Esophagus muscularis mucosa (tissue), 4 donors: ENCODE results near the gene RYR2. TPM values are rescaled to one million over a fixed set of nuclear protein-coding genes. Genes with fewer than 3 reads are reported as not detected.

Experiments used
- DNase-seq: peaks from one replicate; pipeline ENCODE4 v3.0.0-alpha.2; 2017; ENCODE audit errors: extremely low spot score
- H3K27ac ChIP-seq, 4 donors: fragments of 200-600 bp; sonication (generic); replicated peaks in 1 of 4; 1 replicate in 3 of 4; 2 replicates in 1 of 4; pipeline ENCODE4 v1.5.1; 2016 to 2019; ENCODE audit warnings: mild to moderate bottlenecking in 1 of 4
- H3K27me3 ChIP-seq, 4 donors: fragments of 200-600 bp; sonication (generic); one replicate each; pipeline versions ENCODE4 v1.5.1 to v1.6.0; 2016 to 2019
- H3K36me3 ChIP-seq, 4 donors: fragments of 200-600 bp; sonication (generic); one replicate each; pipeline ENCODE4 v1.5.1; 2016 to 2019
- H3K4me1 ChIP-seq, 4 donors: fragments of 200-600 bp; sonication (generic); one replicate each; pipeline ENCODE4 v1.5.1; 2016 to 2019
- H3K4me3 ChIP-seq, 4 donors: fragments of 200-600 bp; sonication (generic); 1 replicate in 2 of 4; 2 replicates in 2 of 4; pipeline ENCODE4 v1.5.1; 2016 to 2019; ENCODE audit warnings: mild to moderate bottlenecking in 4 of 4, moderate library complexity in 1 of 4
- H3K9me3 ChIP-seq, 4 donors: fragments of 200-600 bp; sonication (generic); 1 replicate in 3 of 4; 2 replicates in 1 of 4; pipeline ENCODE4 v1.5.1; 2016 to 2019
- CTCF ChIP-seq, 3 experiments: fragments of 200-600 bp in 2 of 3; fragments of 450-650 bp in 1 of 3; sonication (generic) in 2 of 3; IDR thresholded peaks; one replicate each; pipeline ENCODE4 v1.5.1; 2017 to 2019; ENCODE audit warnings: antibody characterized with exemption in 3 of 3, mild to moderate bottlenecking in 2 of 3, moderate library complexity in 1 of 3
- EP300 ChIP-seq: sonication (generic); formaldehyde crosslinking; IDR thresholded peaks from one replicate; pipeline ENCODE4 v1.6.1; 2017; ENCODE audit warnings: antibody characterized with exemption
- POLR2A ChIP-seq: fragments of 450-650 bp; IDR thresholded peaks from one replicate; pipeline ENCODE4 v1.6.1; 2017; ENCODE audit warnings: antibody characterized with exemption, moderate library complexity, mild to moderate bottlenecking, low read depth
- POLR2AphosphoS5 ChIP-seq, 2 donors: sonication (generic); formaldehyde crosslinking; IDR thresholded peaks; one replicate each; pipeline ENCODE4 v1.6.1; 2017; ENCODE audit warnings: antibody characterized with exemption in 2 of 2
- WGBS: methylation state at CpG from one replicate; pipeline ENCODE4 v1.1.5; 2018; 5-methylcytosine and 5-hydroxymethylcytosine counted together
- intact Hi-C: fragments of 100-400 bp; cut with DNase I; formaldehyde crosslinking; loops from one replicate; pipeline ENCODE4 v1.15.1; 2023
- total RNA-seq, 4 donors: library from RNA; depleted of rRNA; stranded (reverse); fragments of >200 nt; gene quantifications; one replicate each; pipeline versions ENCODE4 v1.1.0 to v1.2.1, GENCODE V29; 2016

The RYR2 gene
- total RNA-seq, 4 donors from 2014 or later, result 29.8 to 56.3 (median 38.9) TPM

- intact Hi-C loops, result no loop called here
- WGBS, result 61% methylated on average over 7 of the region's 7 CpGs
- H3K9me3 ChIP-seq, result no peaks in the 10 kb centered on the region
- H3K27ac ChIP-seq, result no peak overlapping the region
- no peak overlapping the region for H3K4me3 ChIP-seq
- TF ChIP-seq POLR2A (no peak), POLR2AphosphoS5 (IDR thresholded peaks at IDR 0.05) (no peak), CTCF (IDR thresholded peaks at IDR 0.05) (no peak), EP300 (no peak)
- no peaks in the 10 kb centered on the region for H3K36me3 ChIP-seq
- DNase-seq, result no peak
- no peaks in the 10 kb centered on the region for H3K27me3 ChIP-seq
- H3K4me1 ChIP-seq, result peaks cover 19 to 37% (median 32%) of the 10 kb centered on the region in 4 donors
Measured at GRCh38 chr1:237197470-237198425, 155.8 kb downstream of the RYR2 start.

- Histone ChIP-seq H3K36me3 (no peaks in the 10 kb centered on the region), H3K27me3 (no peaks in the 10 kb centered on the region), H3K27ac (peak overlapping the region in 1 of 4 donors; percentile 10), H3K4me3 (no peak overlapping the region), H3K4me1 (peaks cover 15 to 35% (median 31%) of the 10 kb centered on the region in 4 donors), H3K9me3 (no peaks in the 10 kb centered on the region)
- TF ChIP-seq EP300 (no peak), CTCF (IDR thresholded peaks at IDR 0.05) (no peak), POLR2A (no peak), POLR2AphosphoS5 (IDR thresholded peaks at IDR 0.05) (no peak)
- WGBS, result 57% methylated on average over 6 of the region's 6 CpGs
- DNase-seq, result no peak
- intact Hi-C loops, result no loop called here
Measured at GRCh38 chr1:237199026-237199425, 157.0 kb downstream of the RYR2 start.

- intact Hi-C loops, result no loop called here
- 77% methylated on average over 4 of the region's 4 CpGs for WGBS
- no peaks in the 10 kb centered on the region for H3K36me3 ChIP-seq
Measured at GRCh38 chr1:237201155-237201554, 159.2 kb downstream of the RYR2 start.

GRCh38 chr1:237204841-237205240 is 162.9 kb downstream of the RYR2 start:
- TF ChIP-seq CTCF (IDR thresholded peaks at IDR 0.05), result no peak
- Histone ChIP-seq H3K9me3 (no peaks in the 10 kb centered on the region), H3K36me3 (no peaks in the 10 kb centered on the region), H3K27ac (no peak overlapping the region), H3K4me1 (peaks cover 0 to 15% (median 7%) of the 10 kb centered on the region in 4 donors), H3K27me3 (no peaks in the 10 kb centered on the region), H3K4me3 (no peak overlapping the region)
- 100% methylated on average over 4 of the region's 4 CpGs for WGBS
- intact Hi-C loops, result no loop called here
- no peak for DNase-seq

More at GRCh38 chr1:237201155-237201554, 159.2 kb downstream of the RYR2 start:
- TF ChIP-seq CTCF (IDR thresholded peaks at IDR 0.05), result no peak
- no peak for TF ChIP-seq POLR2AphosphoS5 (IDR thresholded peaks at IDR 0.05)
- TF ChIP-seq POLR2A, result no peak
- TF ChIP-seq EP300, result no peak
- no peaks in the 10 kb centered on the region for H3K27me3 ChIP-seq
- no peak overlapping the region for H3K27ac ChIP-seq
- DNase-seq, result no peak
- H3K9me3 ChIP-seq, result no peaks in the 10 kb centered on the region
- peaks cover 15 to 27% (median 23%) of the 10 kb centered on the region in 4 donors for H3K4me1 ChIP-seq
- no peak overlapping the region for H3K4me3 ChIP-seq
